A673 (cell line): ENCODE data around the gene ABHD17C. TPM values are rescaled to one million over a fixed set of nuclear protein-coding genes. Genes with fewer than 3 reads are reported as not detected.

ENCODE experiments used
- BruUV-seq: library from RNA; stranded (reverse); fragments of 400-500 nt; replicated peaks from 2 replicates; lab custom pipeline; 2021; lab: Mats Ljungman, UMichigan
- CTCF ChIA-PET: fragments of 300-600 bp; sonication (Branson Sonifier 250); formaldehyde crosslinking; loops from one replicate; lab custom pipeline; 2022; ENCODE audit warnings: antibody characterized with exemption; lab: Charles Lee
- POLR2A ChIA-PET: fragments of 300-600 bp; sonication (Branson Sonifier 250); formaldehyde crosslinking; loops from one replicate; lab custom pipeline; 2022; ENCODE audit warnings: antibody characterized with exemption; ENCODE audit not compliant: low non-redundant PET; lab: Charles Lee
- DNase-seq: peaks from one replicate; pipeline ENCODE4 v3.0.0-alpha.2; 2015; ENCODE audit warnings: low spot score
- H3K27ac ChIP-seq: fragments of 200-600 bp; sonication (generic); 2 replicates; pipeline ENCODE4 v1.5.1; 2016; ENCODE audit warnings: mixed run types, low read depth, mild to moderate bottlenecking, mixed read lengths, antibody characterized with exemption, low read length; ENCODE audit not compliant: poor library complexity, severe bottlenecking
- H3K27me3 ChIP-seq: fragments of 200-600 bp; sonication (generic); replicated peaks from 2 replicates; pipeline ENCODE4 v1.6.1; 2017; ENCODE audit warnings: mixed run types, low read depth, mild to moderate bottlenecking, mixed read lengths, antibody characterized with exemption, low read length; ENCODE audit not compliant: insufficient read depth, poor library complexity
- H3K36me3 ChIP-seq: fragments of 200-600 bp; sonication (generic); 2 replicates; pipeline ENCODE4 v1.6.1; 2016; ENCODE audit warnings: mixed run types, mild to moderate bottlenecking, mixed read lengths, antibody characterized with exemption, low read length; ENCODE audit not compliant: insufficient read depth, poor library complexity, severe bottlenecking
- H3K4me1 ChIP-seq: fragments of 200-600 bp; sonication (generic); 2 replicates; pipeline ENCODE4 v1.6.1; 2017; ENCODE audit warnings: mixed run types, mild to moderate bottlenecking, mixed read lengths, antibody characterized with exemption, low read length; ENCODE audit not compliant: insufficient read depth, poor library complexity, severe bottlenecking
- H3K4me3 ChIP-seq: fragments of 200-600 bp; sonication (generic); 2 replicates; pipeline ENCODE4 v1.5.1; 2016; ENCODE audit warnings: low read depth, mixed run types, mild to moderate bottlenecking, mixed read lengths, low read length; ENCODE audit not compliant: poor library complexity, severe bottlenecking
- H3K9me3 ChIP-seq: fragments of 200-600 bp; sonication (generic); 2 replicates; pipeline ENCODE4 v1.6.1; 2016; ENCODE audit warnings: mixed run types, low read depth, mild to moderate bottlenecking, mixed read lengths, antibody characterized with exemption, low read length; ENCODE audit not compliant: poor library complexity, severe bottlenecking
- EZH2 ChIP-seq: fragments of 200-600 bp; sonication (generic); IDR thresholded peaks from 2 replicates; pipeline ENCODE4 v1.6.1; 2017; ENCODE audit warnings: borderline replicate concordance, low read depth, mild to moderate bottlenecking, mixed read lengths, antibody characterized with exemption, low read length; ENCODE audit not compliant: poor library complexity, severe bottlenecking
- intact Hi-C: fragments of 100-400 bp; cut with micrococcal nuclease; formaldehyde crosslinking; loops from one replicate; pipeline ENCODE4 v1.10.0; 2022; ENCODE audit not compliant: unreplicated experiment
- total RNA-seq: library from RNA; stranded (reverse); gene quantifications from 2 replicates; pipeline ENCODE4 v1.2.3, GENCODE V29; 2021
- TF ChIP-seq, protein P1 (sequence below): fragments of 300-800, 200-600 bp; sonication (generic); conservative IDR thresholded peaks from 2 replicates; pipeline ENCODE4 v1.5.1; 2017; ENCODE audit warnings: low read depth, mild to moderate bottlenecking, antibody characterized with exemption, low read length, moderate library complexity, mixed read lengths

ABHD17C gene
- total RNA-seq, 1 experiment from 2014 or later, result 9.9 TPM

- BruUV-seq, result no TSS peak
- intact Hi-C loops, result no loop called here
- Histone ChIP-seq H3K36me3 (no peaks in the 10 kb centered on the region), H3K9me3 (no peaks in the 10 kb centered on the region), H3K4me3 (no peak overlapping the region), H3K27me3 (peaks cover 56% of the 10 kb centered on the region), H3K4me1 (no peaks in the 10 kb centered on the region), H3K27ac (no peak overlapping the region)
- DNase-seq, result peak; percentile 38
- CTCF ChIA-PET, result interaction anchor here (1.0 to 2.3 kb wide), 3 partner anchors 177 to 324 kb away, joined by 3 to 9 read pairs (median 8); no protein-coding TSS in a partner anchor
- peak; percentile 93 for TF ChIP-seq EZH2
- TF ChIP-seq, protein P1, sequence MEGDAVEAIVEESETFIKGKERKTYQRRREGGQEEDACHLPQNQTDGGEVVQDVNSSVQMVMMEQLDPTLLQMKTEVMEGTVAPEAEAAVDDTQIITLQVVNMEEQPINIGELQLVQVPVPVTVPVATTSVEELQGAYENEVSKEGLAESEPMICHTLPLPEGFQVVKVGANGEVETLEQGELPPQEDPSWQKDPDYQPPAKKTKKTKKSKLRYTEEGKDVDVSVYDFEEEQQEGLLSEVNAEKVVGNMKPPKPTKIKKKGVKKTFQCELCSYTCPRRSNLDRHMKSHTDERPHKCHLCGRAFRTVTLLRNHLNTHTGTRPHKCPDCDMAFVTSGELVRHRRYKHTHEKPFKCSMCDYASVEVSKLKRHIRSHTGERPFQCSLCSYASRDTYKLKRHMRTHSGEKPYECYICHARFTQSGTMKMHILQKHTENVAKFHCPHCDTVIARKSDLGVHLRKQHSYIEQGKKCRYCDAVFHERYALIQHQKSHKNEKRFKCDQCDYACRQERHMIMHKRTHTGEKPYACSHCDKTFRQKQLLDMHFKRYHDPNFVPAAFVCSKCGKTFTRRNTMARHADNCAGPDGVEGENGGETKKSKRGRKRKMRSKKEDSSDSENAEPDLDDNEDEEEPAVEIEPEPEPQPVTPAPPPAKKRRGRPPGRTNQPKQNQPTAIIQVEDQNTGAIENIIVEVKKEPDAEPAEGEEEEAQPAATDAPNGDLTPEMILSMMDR, result no peak
- POLR2A ChIA-PET, result no interaction called here
Measured at GRCh38 chr15:80780416-80781221, 85.5 kb downstream of the ABHD17C start.

GRCh38 chr15:80783260-80783659 is 88.2 kb downstream of the ABHD17C start:
- H3K36me3 ChIP-seq, result no peaks in the 10 kb centered on the region
- no peak overlapping the region for H3K4me3 ChIP-seq
- no TSS peak for BruUV-seq
- H3K4me1 ChIP-seq, result no peaks in the 10 kb centered on the region
- CTCF ChIA-PET, result no interaction called here
- intact Hi-C loops, result no loop called here
- H3K27me3 ChIP-seq, result peaks cover 55% of the 10 kb centered on the region
- no peak for DNase-seq
- no peak overlapping the region for H3K27ac ChIP-seq
- no peaks in the 10 kb centered on the region for H3K9me3 ChIP-seq
- no peak for TF ChIP-seq EZH2
- TF ChIP-seq, protein P1, result no peak
- POLR2A ChIA-PET, result no interaction called here

DNA sequence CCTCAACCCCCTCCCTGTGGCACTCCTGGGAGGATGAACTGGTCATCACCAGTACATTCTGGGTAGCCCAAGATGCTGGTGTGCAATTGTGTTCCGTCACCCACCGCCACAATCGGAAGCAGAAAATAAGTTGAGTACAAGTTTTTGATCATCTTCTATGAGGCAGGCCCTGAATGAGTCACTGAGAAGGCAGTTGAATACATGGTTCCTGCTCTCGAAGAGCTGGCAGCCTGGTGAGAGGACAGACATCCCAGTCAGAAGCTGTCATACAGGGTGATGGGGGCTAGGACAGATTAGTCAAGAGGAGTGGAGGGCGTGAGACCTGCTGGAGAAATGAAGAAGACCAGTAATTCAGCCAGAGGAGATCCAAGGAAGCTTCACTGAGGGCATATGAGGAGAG is 90.2 kb downstream of the ABHD17C start:
- ChIA-PET POLR2A (no interaction called here), CTCF (interaction anchor here (1.2 kb wide), 1 partner anchor 9 kb away, joined by 4 read pairs; no protein-coding TSS in a partner anchor)
- no TSS peak for BruUV-seq
- Histone ChIP-seq H3K27me3 (peaks cover 35% of the 10 kb centered on the region), H3K27ac (no peak overlapping the region), H3K4me1 (no peaks in the 10 kb centered on the region), H3K36me3 (no peaks in the 10 kb centered on the region), H3K9me3 (no peaks in the 10 kb centered on the region), H3K4me3 (no peak overlapping the region)
- intact Hi-C loops, result no loop called here
- no peak for DNase-seq
- TF ChIP-seq, protein P1, result no peak
- TF ChIP-seq EZH2, result no peak
